Gastroesophageal sphincter (tissue), 3 donors: ENCODE results near the gene MEGF11.

Experiments used
- CTCF ChIP-seq, 4 experiments: fragments of 200-600 bp in 2 of 4; fragments of 450-650 bp in 2 of 4; sonication (generic) in 1 of 4; IDR thresholded peaks; one replicate each; pipeline ENCODE4 v1.5.1; 2017 to 2019; ENCODE audit warnings: antibody characterized with exemption in 4 of 4, mild to moderate bottlenecking in 2 of 4, moderate library complexity in 2 of 4
- POLR2A ChIP-seq, 2 donors: fragments of 450-650 bp; IDR thresholded peaks; one replicate each; pipeline ENCODE4 v1.6.1; 2017; ENCODE audit warnings: antibody characterized with exemption in 2 of 2, mild to moderate bottlenecking in 2 of 2, moderate library complexity in 1 of 2

GRCh38 chr15:66155065-66155464 is 98.5 kb downstream of the MEGF11 start:
- no peak for TF ChIP-seq CTCF (IDR thresholded peaks at IDR 0.05)
- TF ChIP-seq POLR2A (IDR thresholded peaks at IDR 0.05): no peak
